CD4-positive, CD25-positive, alpha-beta regulatory T cell (primary cell): Measurements from ENCODE around the gene HGS. TPM values are rescaled to one million over a fixed set of nuclear protein-coding genes. Genes with fewer than 3 reads are reported as not detected.
A peak's percentile ranks its signal among the peaks of the same experiment; 100 is the strongest.

Experiments used
- ATAC-seq, 2 donors: fragments of 150-1000 bp; cut with Tn5 transposase; one replicate each; pipeline ENCODE4 v1.10.0; 2021; ENCODE audit warnings: low read depth in 2 of 2, moderate number of reproducible peaks in 2 of 2, moderate library complexity in 1 of 2
- DNase-seq, 3 donors: peaks; one replicate each; pipeline versions ENCODE4 v3.0.0 to v3.0.0-alpha.2; 2012 to 2022; ENCODE audit warnings: mixed read lengths in 1 of 3
- H3K27ac ChIP-seq: one replicate; pipeline ENCODE4 v1.7.0; 2013; ENCODE audit warnings: mild to moderate bottlenecking, low read length; ENCODE audit not compliant: insufficient read depth, poor library complexity, severe bottlenecking
- H3K27me3 ChIP-seq: one replicate; pipeline ENCODE4 v1.7.0; 2013; ENCODE audit warnings: low read length; ENCODE audit not compliant: control insufficient read depth, insufficient read depth
- H3K36me3 ChIP-seq: one replicate; pipeline ENCODE4 v1.7.0; 2013; ENCODE audit warnings: mild to moderate bottlenecking, low read length, moderate library complexity; ENCODE audit not compliant: control insufficient read depth, insufficient read depth
- H3K4me1 ChIP-seq: 2 replicates; pipeline ENCODE4 v1.7.0; 2013; ENCODE audit warnings: mild to moderate bottlenecking, low read length; ENCODE audit not compliant: insufficient read depth, control insufficient read depth, poor library complexity, severe bottlenecking
- H3K4me3 ChIP-seq: one replicate; pipeline ENCODE4 v1.7.0; 2013; ENCODE audit warnings: low read depth, mild to moderate bottlenecking, low read length, moderate library complexity
- H3K9me3 ChIP-seq, 2 experiments: 1 replicate in 1 of 2; 2 replicates in 1 of 2; pipeline ENCODE4 v1.7.0; 2013; ENCODE audit warnings: low read length in 2 of 2, mild to moderate bottlenecking in 1 of 2, moderate library complexity in 1 of 2; ENCODE audit not compliant: control insufficient read depth in 2 of 2
- H3K27ac Mint-ChIP-seq, 3 donors: one replicate each; pipeline ENCODE4 v1.8.0; 2020 to 2022; ENCODE audit warnings: mild to moderate bottlenecking in 3 of 3, mixed read lengths in 3 of 3, moderate library complexity in 2 of 3
- H3K27me3 Mint-ChIP-seq: one replicate; pipeline ENCODE4 v1.8.0; 2022; ENCODE audit warnings: mild to moderate bottlenecking, mixed read lengths
- H3K36me3 Mint-ChIP-seq: one replicate; pipeline ENCODE4 v1.8.0; 2020; ENCODE audit warnings: mixed read lengths
- H3K4me1 Mint-ChIP-seq, 4 donors: one replicate each; pipeline ENCODE4 v1.8.0; 2020 to 2022; ENCODE audit warnings: mixed read lengths in 4 of 4, mild to moderate bottlenecking in 1 of 4
- H3K4me3 Mint-ChIP-seq, 4 donors: one replicate each; pipeline ENCODE4 v1.8.0; 2020 to 2022; ENCODE audit warnings: mild to moderate bottlenecking in 4 of 4, mixed read lengths in 4 of 4, moderate library complexity in 3 of 4
- H3K9me3 Mint-ChIP-seq, 7 donors: one replicate each; pipeline ENCODE4 v1.8.0; 2020 to 2022; ENCODE audit warnings: mixed read lengths in 7 of 7, mild to moderate bottlenecking in 3 of 7, moderate library complexity in 2 of 7
- polyA plus RNA-seq, 4 donors: library from polyadenylated mRNA; unstranded; fragments of 300-500 nt; fragmentation: Illumina TruSeq; gene quantifications; one replicate each; pipeline ENCODE4 v1.2.3, GENCODE V29; 2021
- total RNA-seq: library from RNA; stranded (reverse); gene quantifications from one replicate; pipeline ENCODE4 v1.2.3, GENCODE V29; 2022

The HGS gene
- total and polyA plus RNA-seq, 5 donors from 2014 or later, result 23.4 to 148 (median 29.6) TPM

DNA sequence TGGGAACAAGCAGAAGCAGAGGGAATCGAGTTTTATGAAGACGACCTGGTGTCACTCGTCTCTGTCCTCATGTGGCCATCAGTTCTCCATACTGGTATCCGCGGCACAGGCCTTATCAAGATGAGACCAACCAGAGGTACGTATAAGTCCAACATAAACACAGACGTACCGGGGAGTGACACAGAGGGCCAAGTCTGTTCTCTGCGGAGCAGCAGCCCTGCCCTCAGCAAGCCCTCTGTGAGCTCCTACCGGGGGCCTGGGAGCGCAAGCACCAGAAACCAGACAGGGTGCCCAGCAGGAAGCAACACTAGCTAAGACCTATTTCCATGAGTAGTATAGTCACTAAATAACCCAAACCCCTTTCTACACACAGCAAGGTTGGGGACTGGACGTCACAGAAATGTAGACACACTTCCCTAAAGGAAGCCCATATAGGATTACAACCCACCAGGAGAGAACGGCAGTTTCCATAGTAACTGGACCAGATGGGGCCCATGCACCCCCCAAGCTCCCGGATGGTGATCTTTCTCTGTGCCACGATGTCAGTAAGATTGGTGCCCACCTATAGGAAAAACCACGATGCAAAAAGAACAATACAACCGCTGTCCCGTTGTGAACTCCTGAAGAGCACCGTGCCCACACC is 1.1 kb upstream of the HGS start:
- ATAC-seq, result no peak
- Histone ChIP-seq H3K4me1 (peaks cover 25% of the 10 kb centered on the region), H3K27me3 (no peaks in the 10 kb centered on the region), H3K9me3 (no peaks in the 10 kb centered on the region), H3K27ac (no peak overlapping the region), H3K36me3 (peaks cover 15% of the 10 kb centered on the region), H3K4me3 (peak overlapping the region; percentile 62)
- Mint-ChIP-seq H3K9me3 (no peaks in the 10 kb centered on the region), H3K27me3 (no peaks in the 10 kb centered on the region), H3K4me1 (peaks cover 5 to 50% (median 11%) of the 10 kb centered on the region in 4 donors), H3K36me3 (peaks cover 8% of the 10 kb centered on the region), H3K27ac (peak overlapping the region in 2 of 3 donors; percentile 94 to 95), H3K4me3 (peak overlapping the region; percentile 95 to 99 (median 98))
- no peak for DNase-seq

DNA sequence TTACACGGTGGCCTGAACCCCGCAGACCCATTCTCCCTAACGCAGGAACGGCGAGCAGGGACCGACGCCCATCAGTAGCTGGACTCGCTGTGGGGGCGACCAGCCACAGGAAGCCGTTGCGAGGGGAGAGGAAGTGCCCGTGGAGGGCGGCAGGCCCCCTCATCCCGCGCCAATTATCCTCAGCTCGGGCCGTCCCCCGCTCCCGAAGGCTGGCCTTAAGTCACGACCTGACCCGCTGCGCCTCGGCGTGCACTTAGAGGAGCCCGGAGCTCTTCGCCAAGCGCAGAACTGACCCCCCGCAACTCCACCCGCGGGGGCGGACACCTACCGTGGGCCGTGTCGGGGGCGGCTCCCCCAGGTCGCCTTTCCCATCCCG is 615 bp upstream of the HGS start:
- Histone ChIP-seq H3K4me1 (peaks cover 25% of the 10 kb centered on the region), H3K4me3 (peak overlapping the region; percentile 62), H3K36me3 (peaks cover 20% of the 10 kb centered on the region), H3K27ac (peak overlapping the region; percentile 63), H3K9me3 (no peaks in the 10 kb centered on the region), H3K27me3 (no peaks in the 10 kb centered on the region)
- Mint-ChIP-seq H3K9me3 (no peaks in the 10 kb centered on the region), H3K27me3 (no peaks in the 10 kb centered on the region), H3K36me3 (peaks cover 8% of the 10 kb centered on the region), H3K4me3 (peak overlapping the region; percentile 95 to 99 (median 98)), H3K27ac (peak overlapping the region in 2 of 3 donors; percentile 94 to 95), H3K4me1 (peaks cover 5 to 50% (median 11%) of the 10 kb centered on the region in 4 donors)
- no peak for ATAC-seq
- no peak for DNase-seq

GRCh38 chr17:81684442-81684911 is 666 bp downstream of the HGS start:
- Histone ChIP-seq H3K4me1 (peaks cover 25% of the 10 kb centered on the region), H3K27me3 (no peaks in the 10 kb centered on the region), H3K36me3 (peaks cover 30% of the 10 kb centered on the region), H3K4me3 (peak overlapping the region; percentile 89), H3K27ac (peak overlapping the region; percentile 68), H3K9me3 (no peaks in the 10 kb centered on the region)
- no peaks in the 10 kb centered on the region for H3K27me3 Mint-ChIP-seq
- no peak for DNase-seq
- H3K9me3 Mint-ChIP-seq, result no peaks in the 10 kb centered on the region
- ATAC-seq, result no peak
- H3K4me3 Mint-ChIP-seq, result peak overlapping the region; percentile 85 to 93 (median 86)
- H3K27ac Mint-ChIP-seq, result peak overlapping the region in 2 of 3 donors; percentile 65 to 94
- H3K36me3 Mint-ChIP-seq, result peaks cover 11% of the 10 kb centered on the region
- peaks cover 5 to 48% (median 11%) of the 10 kb centered on the region in 4 donors for H3K4me1 Mint-ChIP-seq

- Histone ChIP-seq H3K27ac (peak overlapping the region; percentile 68), H3K36me3 (peaks cover 36% of the 10 kb centered on the region), H3K27me3 (no peaks in the 10 kb centered on the region), H3K4me3 (peak overlapping the region; percentile 89), H3K9me3 (no peaks in the 10 kb centered on the region), H3K4me1 (peaks cover 25% of the 10 kb centered on the region)
- Mint-ChIP-seq H3K4me1 (peaks cover 5 to 54% (median 11%) of the 10 kb centered on the region in 4 donors), H3K27ac (peak overlapping the region in 2 of 3 donors; percentile 65 to 94), H3K9me3 (no peaks in the 10 kb centered on the region), H3K27me3 (no peaks in the 10 kb centered on the region), H3K36me3 (peaks cover 11% of the 10 kb centered on the region), H3K4me3 (peak overlapping the region; percentile 85 to 93 (median 86))
- DNase-seq (no peak), ATAC-seq (no peak)
Observed at GRCh38 chr17:81685108-81685507, 1.3 kb downstream of the HGS start.

GRCh38 chr17:81686614-81687013 is 2.8 kb downstream of the HGS start:
- no peaks in the 10 kb centered on the region for H3K27me3 Mint-ChIP-seq

GRCh38 chr17:81687770-81688541 is 4.1 kb downstream of the HGS start:
- H3K27ac Mint-ChIP-seq, result no peak overlapping the region

More at GRCh38 chr17:81686614-81687013, 2.8 kb downstream of the HGS start:
- H3K9me3 ChIP-seq, result no peaks in the 10 kb centered on the region
- no peaks in the 10 kb centered on the region for H3K27me3 ChIP-seq
- H3K4me1 ChIP-seq, result peaks cover 25% of the 10 kb centered on the region
- peaks cover 48% of the 10 kb centered on the region for H3K36me3 ChIP-seq
- ATAC-seq, result no peak
- peaks cover 5 to 50% (median 11%) of the 10 kb centered on the region in 4 donors for H3K4me1 Mint-ChIP-seq
- H3K4me3 ChIP-seq, result no peak overlapping the region
- no peak for DNase-seq
- H3K4me3 Mint-ChIP-seq, result no peak overlapping the region
- no peak overlapping the region for H3K27ac Mint-ChIP-seq
- no peak overlapping the region for H3K27ac ChIP-seq
- H3K36me3 Mint-ChIP-seq, result peaks cover 14% of the 10 kb centered on the region
- no peaks in the 10 kb centered on the region for H3K9me3 Mint-ChIP-seq

DNA sequence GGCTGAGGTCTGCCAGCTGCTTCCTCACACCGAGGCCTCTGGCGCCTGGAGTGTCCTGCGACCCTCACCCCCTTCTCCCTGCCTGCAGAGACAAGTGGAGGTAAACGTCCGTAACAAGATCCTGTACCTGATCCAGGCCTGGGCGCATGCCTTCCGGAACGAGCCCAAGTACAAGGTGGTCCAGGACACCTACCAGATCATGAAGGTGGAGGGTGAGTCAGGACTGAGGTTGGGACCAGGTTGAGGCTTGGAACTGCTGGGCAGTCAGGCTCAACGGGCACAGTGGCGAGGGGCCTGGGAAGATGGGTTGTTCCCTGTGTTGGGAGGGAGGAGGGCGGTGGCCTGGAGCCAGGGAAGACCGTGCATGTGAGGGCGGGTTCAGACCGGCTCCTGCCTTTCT is 4.8 kb downstream of the HGS start:
- Mint-ChIP-seq H3K27ac (peak overlapping the region in 1 of 3 donors; percentile 65), H3K4me3 (no peak overlapping the region), H3K4me1 (peaks cover 3 to 35% (median 8%) of the 10 kb centered on the region in 4 donors), H3K9me3 (no peaks in the 10 kb centered on the region), H3K27me3 (no peaks in the 10 kb centered on the region), H3K36me3 (peaks cover 13% of the 10 kb centered on the region)
- Histone ChIP-seq H3K9me3 (no peaks in the 10 kb centered on the region), H3K4me1 (peaks cover 17% of the 10 kb centered on the region), H3K36me3 (peaks cover 61% of the 10 kb centered on the region), H3K27ac (no peak overlapping the region), H3K27me3 (no peaks in the 10 kb centered on the region), H3K4me3 (no peak overlapping the region)
- no peak for DNase-seq
- ATAC-seq, result no peak

More at GRCh38 chr17:81687770-81688541, 4.1 kb downstream of the HGS start:
- no peaks in the 10 kb centered on the region for H3K9me3 Mint-ChIP-seq
- no peaks in the 10 kb centered on the region for H3K27me3 ChIP-seq
- ATAC-seq (no peak), DNase-seq (no peak)
- peaks cover 5 to 39% (median 10%) of the 10 kb centered on the region in 4 donors for H3K4me1 Mint-ChIP-seq
- H3K4me1 ChIP-seq, result peaks cover 18% of the 10 kb centered on the region
- H3K4me3 ChIP-seq, result no peak overlapping the region
- no peaks in the 10 kb centered on the region for H3K27me3 Mint-ChIP-seq
- H3K9me3 ChIP-seq, result no peaks in the 10 kb centered on the region
- H3K4me3 Mint-ChIP-seq, result peak overlapping the region; percentile 41 to 63 (median 56)
- H3K36me3 ChIP-seq, result peaks cover 58% of the 10 kb centered on the region
- H3K27ac ChIP-seq, result no peak overlapping the region
- peaks cover 14% of the 10 kb centered on the region for H3K36me3 Mint-ChIP-seq
